ENCODE results near the gene PPARA.
"Not testable (repeated sequence)": the region's sequence is repeated elsewhere in the genome, so short reads cannot be mapped to it uniquely, and the experiment has no call there.

Gene PPARA

GRCh38 chr22:46128606-46129005, 21.7 kb upstream of the PPARA start:
- H3K79me2 ChIP-seq (ENCODE audit: insufficient read depth, low read length), result no peaks in the 10 kb centered on the region
- TF ChIP-seq EZH2 (IDR thresholded peaks at IDR 0.05; ENCODE audit: borderline replicate concordance, low read length), result no peak
- no peak for TF ChIP-seq CTCF (IDR thresholded peaks at IDR 0.05; ENCODE audit: low read length)
- H3K27ac ChIP-seq (ENCODE audit: low read depth, low read length, poor library complexity, severe bottlenecking), result no peak overlapping the region
- H3K9ac ChIP-seq (ENCODE audit: low read length), result no peak overlapping the region
- peaks cover 2% of the 10 kb centered on the region; the same call in 1 of the 2 replicates for H3K27me3 ChIP-seq (ENCODE audit: insufficient read depth, low read length)
- H3K9me3 ChIP-seq (ENCODE audit: low read length), result no peaks in the 10 kb centered on the region
- H3K4me1 ChIP-seq (ENCODE audit: insufficient read depth, low read length, severe bottlenecking), result peaks cover 11% of the 10 kb centered on the region
- H3K4me2 ChIP-seq (ENCODE audit: low read length), result no peak overlapping the region
- H3F3A ChIP-seq (ENCODE audit: insufficient read depth, low read length), result no peaks in the 10 kb centered on the region
- no peak overlapping the region for H3K4me3 ChIP-seq (ENCODE audit: low read depth, low read length, poor library complexity, severe bottlenecking)
- no peaks in the 10 kb centered on the region for H3K9me2 ChIP-seq (ENCODE audit: low read depth, low read length)
- no peaks in the 10 kb centered on the region for H4K20me1 ChIP-seq (ENCODE audit: insufficient read depth, low read length)
- H3K36me3 ChIP-seq (ENCODE audit: insufficient read depth, low read length), result no peaks in the 10 kb centered on the region
- H2AFZ ChIP-seq (ENCODE audit: low read length), result no peak overlapping the region

- H3K4me2 ChIP-seq (ENCODE audit: low read length), result peak overlapping the region; percentile 49
- peak overlapping the region; percentile 5; the same call in 1 of the 2 replicates for H3K9ac ChIP-seq (ENCODE audit: low read length)
- H3K4me3 ChIP-seq (ENCODE audit: low read depth, low read length, poor library complexity, severe bottlenecking), result peak overlapping the region; percentile 41
Observed at GRCh38 chr22:46129390-46130041, 20.8 kb upstream of the PPARA start.

GRCh38 chr22:46131151-46131587, 19.2 kb upstream of the PPARA start:
- Histone ChIP-seq H3K9me3 (ENCODE audit: low read length) (no peaks in the 10 kb centered on the region), H4K20me1 (ENCODE audit: insufficient read depth, low read length) (no peaks in the 10 kb centered on the region), H2AFZ (ENCODE audit: low read length) (no peak overlapping the region), H3K79me2 (ENCODE audit: insufficient read depth, low read length) (no peaks in the 10 kb centered on the region), H3K4me2 (ENCODE audit: low read length) (no peak overlapping the region), H3K27me3 (ENCODE audit: insufficient read depth, low read length) (no peaks in the 10 kb centered on the region; the same call in 1 of the 2 replicates), H3K9me2 (ENCODE audit: low read depth, low read length) (no peaks in the 10 kb centered on the region), H3K36me3 (ENCODE audit: insufficient read depth, low read length) (no peaks in the 10 kb centered on the region), H3K9ac (ENCODE audit: low read length) (no peak overlapping the region), H3F3A (ENCODE audit: insufficient read depth, low read length) (no peaks in the 10 kb centered on the region), H3K4me3 (ENCODE audit: low read depth, low read length, poor library complexity, severe bottlenecking) (no peak overlapping the region), H3K27ac (ENCODE audit: low read depth, low read length, poor library complexity, severe bottlenecking) (no peak overlapping the region), H3K4me1 (ENCODE audit: insufficient read depth, low read length, severe bottlenecking) (peaks cover 11% of the 10 kb centered on the region)
- no peak for TF ChIP-seq EZH2 (IDR thresholded peaks at IDR 0.05; ENCODE audit: borderline replicate concordance, low read length)
- TF ChIP-seq CTCF (IDR thresholded peaks at IDR 0.05; ENCODE audit: low read length), result peak; percentile 90

More at GRCh38 chr22:46129390-46130041, 20.8 kb upstream of the PPARA start:
- Histone ChIP-seq H2AFZ (ENCODE audit: low read length) (no peak overlapping the region), H3K27me3 (ENCODE audit: insufficient read depth, low read length) (no peaks in the 10 kb centered on the region; the same call in 1 of the 2 replicates), H4K20me1 (ENCODE audit: insufficient read depth, low read length) (no peaks in the 10 kb centered on the region), H3K79me2 (ENCODE audit: insufficient read depth, low read length) (no peaks in the 10 kb centered on the region), H3K36me3 (ENCODE audit: insufficient read depth, low read length) (no peaks in the 10 kb centered on the region), H3K4me1 (ENCODE audit: insufficient read depth, low read length, severe bottlenecking) (peaks cover 11% of the 10 kb centered on the region), H3F3A (ENCODE audit: insufficient read depth, low read length) (no peaks in the 10 kb centered on the region), H3K9me2 (ENCODE audit: low read depth, low read length) (no peaks in the 10 kb centered on the region), H3K27ac (ENCODE audit: low read depth, low read length, poor library complexity, severe bottlenecking) (no peak overlapping the region), H3K9me3 (ENCODE audit: low read length) (no peaks in the 10 kb centered on the region)
- TF ChIP-seq EZH2 (IDR thresholded peaks at IDR 0.05; ENCODE audit: borderline replicate concordance, low read length) (no peak), CTCF (IDR thresholded peaks at IDR 0.05; ENCODE audit: low read length) (no peak)

GRCh38 chr22:46132193-46132829, 18.0 kb upstream of the PPARA start:
- not testable (repeated sequence) for H2AFZ ChIP-seq (ENCODE audit: low read length); H3K9ac ChIP-seq (ENCODE audit: low read length); H3K4me3 ChIP-seq (ENCODE audit: low read depth, low read length, poor library complexity, severe bottlenecking); H3K36me3 ChIP-seq (ENCODE audit: insufficient read depth, low read length); H3K27me3 ChIP-seq (ENCODE audit: insufficient read depth, low read length); H4K20me1 ChIP-seq (ENCODE audit: insufficient read depth, low read length); H3K9me3 ChIP-seq (ENCODE audit: low read length); H3K9me2 ChIP-seq (ENCODE audit: low read depth, low read length); H3K79me2 ChIP-seq (ENCODE audit: insufficient read depth, low read length); H3F3A ChIP-seq (ENCODE audit: insufficient read depth, low read length); H3K27ac ChIP-seq (ENCODE audit: low read depth, low read length, poor library complexity, severe bottlenecking); H3K4me2 ChIP-seq (ENCODE audit: low read length)
- peaks cover 11% of the 10 kb centered on the region for H3K4me1 ChIP-seq (ENCODE audit: insufficient read depth, low read length, severe bottlenecking)

Data from OCI-LY1 (cell line).